Measurements from ENCODE around the gene DNAH17. TPM values are rescaled to one million over a fixed set of nuclear protein-coding genes. Genes with fewer than 3 reads are reported as not detected.

The DNAH17 gene
- polyA plus RNA-seq, 1 experiment: not detected

DNA sequence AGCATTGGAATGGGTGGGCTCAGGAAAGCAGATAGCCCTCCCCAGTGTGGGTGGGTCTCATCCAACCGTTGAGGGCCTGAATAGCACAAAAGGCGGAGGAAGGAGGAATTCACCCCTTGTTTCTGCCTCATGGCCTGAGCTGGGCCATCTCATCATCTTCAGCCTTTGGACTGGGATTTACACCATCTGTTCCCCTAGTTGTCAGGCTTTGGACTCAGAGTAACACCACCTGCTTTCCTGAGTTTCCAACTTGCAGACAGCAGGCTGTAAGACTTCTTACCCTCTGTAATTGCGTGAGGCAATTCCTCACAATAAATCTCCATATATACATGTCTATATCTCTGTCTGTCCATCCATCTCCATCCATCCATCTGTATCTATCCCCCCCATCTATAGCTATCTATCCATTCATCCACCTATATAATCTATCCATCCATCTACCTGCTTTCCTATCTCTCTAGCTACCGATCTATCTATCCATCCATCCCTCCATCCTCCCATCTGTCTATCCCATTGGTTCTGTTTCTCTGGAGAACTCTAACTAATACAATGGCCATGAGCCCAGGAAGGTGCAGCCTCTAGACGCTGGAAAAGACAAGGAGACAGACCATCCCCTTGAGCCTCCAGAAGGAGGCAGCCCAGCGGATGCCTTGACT is 21.3 kb downstream of the DNAH17 start:
- ChIA-PET CTCF (no interaction called here), POLR2A (no interaction called here)
- DNase-seq (ENCODE audit: low read depth): no peak
- H3K36me3 ChIP-seq (ENCODE audit: control insufficient read depth, insufficient read depth, low read length): no peaks in the 10 kb centered on the region
- no peak overlapping the region for H3K4me3 ChIP-seq (ENCODE audit: low read depth, low read length)
- peaks cover 1% of the 10 kb centered on the region for H3K27me3 ChIP-seq (ENCODE audit: control insufficient read depth, insufficient read depth, low read length)
- TF ChIP-seq, protein P1, sequence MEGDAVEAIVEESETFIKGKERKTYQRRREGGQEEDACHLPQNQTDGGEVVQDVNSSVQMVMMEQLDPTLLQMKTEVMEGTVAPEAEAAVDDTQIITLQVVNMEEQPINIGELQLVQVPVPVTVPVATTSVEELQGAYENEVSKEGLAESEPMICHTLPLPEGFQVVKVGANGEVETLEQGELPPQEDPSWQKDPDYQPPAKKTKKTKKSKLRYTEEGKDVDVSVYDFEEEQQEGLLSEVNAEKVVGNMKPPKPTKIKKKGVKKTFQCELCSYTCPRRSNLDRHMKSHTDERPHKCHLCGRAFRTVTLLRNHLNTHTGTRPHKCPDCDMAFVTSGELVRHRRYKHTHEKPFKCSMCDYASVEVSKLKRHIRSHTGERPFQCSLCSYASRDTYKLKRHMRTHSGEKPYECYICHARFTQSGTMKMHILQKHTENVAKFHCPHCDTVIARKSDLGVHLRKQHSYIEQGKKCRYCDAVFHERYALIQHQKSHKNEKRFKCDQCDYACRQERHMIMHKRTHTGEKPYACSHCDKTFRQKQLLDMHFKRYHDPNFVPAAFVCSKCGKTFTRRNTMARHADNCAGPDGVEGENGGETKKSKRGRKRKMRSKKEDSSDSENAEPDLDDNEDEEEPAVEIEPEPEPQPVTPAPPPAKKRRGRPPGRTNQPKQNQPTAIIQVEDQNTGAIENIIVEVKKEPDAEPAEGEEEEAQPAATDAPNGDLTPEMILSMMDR (IDR thresholded peaks at IDR 0.05; ENCODE audit: insufficient read depth, low read depth, low read length): no peak

- POLR2A ChIA-PET: no interaction called here
- Histone ChIP-seq H3K4me3 (ENCODE audit: low read depth, low read length) (no peak overlapping the region), H3K27me3 (ENCODE audit: control insufficient read depth, insufficient read depth, low read length) (peaks cover 5% of the 10 kb centered on the region), H3K36me3 (ENCODE audit: control insufficient read depth, insufficient read depth, low read length) (no peaks in the 10 kb centered on the region)
- DNase-seq (ENCODE audit: low read depth): no peak
- CTCF ChIA-PET: no interaction called here
- TF ChIP-seq, protein P1 (IDR thresholded peaks at IDR 0.05; ENCODE audit: insufficient read depth, low read depth, low read length): no peak
These were observed 26.7 kb downstream of the DNAH17 start for GRCh38 chr17:78550464-78550863.

DNA sequence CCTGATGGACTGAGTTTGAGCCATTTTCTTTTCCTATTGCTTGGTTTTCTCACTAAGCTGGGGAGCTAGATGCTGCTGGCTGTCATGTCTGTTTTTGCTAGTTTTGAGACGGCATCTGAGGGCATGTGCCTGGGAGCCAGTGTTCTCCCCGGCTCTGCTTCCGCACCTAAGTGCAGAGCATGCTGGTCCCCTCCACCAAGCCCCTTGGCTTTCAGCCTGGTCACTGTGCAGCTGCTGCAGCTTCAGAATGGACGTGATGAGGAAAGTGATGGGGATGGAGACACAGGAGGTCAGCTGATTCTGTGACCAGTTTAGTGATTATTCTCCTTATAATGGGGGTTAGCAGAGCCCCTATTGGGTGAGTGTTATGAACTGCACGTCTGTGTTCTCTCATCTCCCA is 28.5 kb downstream of the DNAH17 start:
- no peaks in the 10 kb centered on the region for H3K36me3 ChIP-seq (ENCODE audit: control insufficient read depth, insufficient read depth, low read length)
- TF ChIP-seq, protein P1 (IDR thresholded peaks at IDR 0.05; ENCODE audit: insufficient read depth, low read depth, low read length): no peak
- peaks cover 5% of the 10 kb centered on the region for H3K27me3 ChIP-seq (ENCODE audit: control insufficient read depth, insufficient read depth, low read length)
- POLR2A ChIA-PET: no interaction called here
- CTCF ChIA-PET: interaction anchor here (1.2 kb wide), 1 partner anchor 160 kb away, joined by 3 read pairs; no protein-coding TSS in a partner anchor
- no peak for DNase-seq (ENCODE audit: low read depth)
- no peak overlapping the region for H3K4me3 ChIP-seq (ENCODE audit: low read depth, low read length)

DNA sequence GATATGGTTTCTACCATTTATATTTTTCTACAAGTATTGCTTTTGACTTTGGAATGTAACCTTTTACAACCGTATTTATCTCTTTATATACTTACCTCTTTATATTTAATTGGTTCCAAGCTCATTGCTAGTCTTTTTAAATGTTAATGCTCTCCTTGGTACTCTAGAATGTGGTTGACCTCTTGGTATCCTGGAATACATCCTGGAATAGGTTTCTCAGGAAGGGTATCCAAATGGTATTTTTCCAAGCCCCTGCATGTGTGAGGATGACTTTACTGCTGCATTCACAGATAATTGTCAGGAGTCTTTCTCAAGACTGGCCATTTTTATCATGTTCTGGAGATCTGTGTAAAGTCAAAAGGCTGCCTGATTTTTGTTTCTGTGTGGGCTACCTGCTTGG is 30.2 kb downstream of the DNAH17 start:
- Histone ChIP-seq H3K36me3 (ENCODE audit: control insufficient read depth, insufficient read depth, low read length) (no peaks in the 10 kb centered on the region), H3K27me3 (ENCODE audit: control insufficient read depth, insufficient read depth, low read length) (peaks cover 5% of the 10 kb centered on the region; the same call in 1 of the 2 replicates), H3K4me3 (ENCODE audit: low read depth, low read length) (no peak overlapping the region)
- TF ChIP-seq, protein P1 (IDR thresholded peaks at IDR 0.05; ENCODE audit: insufficient read depth, low read depth, low read length): no peak
- DNase-seq (ENCODE audit: low read depth): no peak
- ChIA-PET POLR2A (no interaction called here), CTCF (interaction anchor here (0.7 kb wide), 1 partner anchor 33 kb away, joined by 3 read pairs; no protein-coding TSS in a partner anchor)

DNA sequence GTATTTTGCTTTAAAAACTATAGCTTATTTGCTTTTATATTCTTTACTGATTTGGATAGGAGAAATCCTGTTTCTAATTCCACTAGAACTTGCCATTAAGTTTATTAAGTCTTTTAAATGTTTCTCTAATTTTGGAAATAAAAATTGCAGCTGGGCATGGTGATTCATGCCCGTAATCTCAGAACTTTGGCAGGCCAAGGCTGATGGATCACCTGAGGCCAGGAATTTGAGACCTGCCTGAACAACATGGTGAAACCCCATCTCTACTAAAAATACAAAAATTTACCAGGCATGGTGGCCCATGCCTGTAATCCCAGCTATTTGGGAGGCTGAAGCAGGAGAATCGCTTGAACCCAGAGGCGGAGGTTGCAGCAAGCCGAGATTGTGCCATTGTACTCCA is 30.7 kb downstream of the DNAH17 start:
- DNase-seq (ENCODE audit: low read depth): no peak
- no peaks in the 10 kb centered on the region for H3K36me3 ChIP-seq (ENCODE audit: control insufficient read depth, insufficient read depth, low read length)
- ChIA-PET POLR2A (no interaction called here), CTCF (interaction anchor here (0.7 kb wide), 1 partner anchor 34 kb away, joined by 3 read pairs; no protein-coding TSS in a partner anchor)
- H3K4me3 ChIP-seq (ENCODE audit: low read depth, low read length): no peak overlapping the region
- H3K27me3 ChIP-seq (ENCODE audit: control insufficient read depth, insufficient read depth, low read length): peaks cover 5% of the 10 kb centered on the region; the same call in 1 of the 2 replicates
- TF ChIP-seq, protein P1 (IDR thresholded peaks at IDR 0.05; ENCODE audit: insufficient read depth, low read depth, low read length): no peak
